Breast epithelium (tissue), 3 donors: ENCODE data around the gene GRIK1.

Experiments
- CTCF ChIP-seq, 3 donors: fragments of 450-650 bp; IDR thresholded peaks; one replicate each; pipeline ENCODE4 v1.5.1; 2016 to 2017; ENCODE audit warnings: antibody characterized with exemption in 3 of 3, mild to moderate bottlenecking in 3 of 3, moderate library complexity in 3 of 3
- POLR2A ChIP-seq: fragments of 450-650 bp; IDR thresholded peaks from one replicate; pipeline ENCODE4 v1.6.1; 2016; ENCODE audit warnings: antibody characterized with exemption, mild to moderate bottlenecking, moderate library complexity
- POLR2AphosphoS5 ChIP-seq, 3 donors: sonication (generic); formaldehyde crosslinking; IDR thresholded peaks; one replicate each; pipeline ENCODE4 v1.6.1; 2017; ENCODE audit warnings: antibody characterized with exemption in 3 of 3

GRCh38 chr21:29641635-29642550 lies 297.9 kb downstream of the GRIK1 start:
- TF ChIP-seq POLR2A (no peak), CTCF (IDR thresholded peaks at IDR 0.05) (no peak), POLR2AphosphoS5 (IDR thresholded peaks at IDR 0.05) (no peak)
